ENCODE results near the gene COX6A1.

The COX6A1 gene
- total RNA-seq: 14.2 to 47.2 (median 26.2) reads per million in 9 experiments

GRCh38 chr12:120437735-120438494, at the start of gene COX6A1:
COX6A1 (plus strand) TSS chr12:120438113; CDS start chr12:120438127, 14 bp downstream.
- H3K4me1 Mint-ChIP-seq (ENCODE audit: low read depth in 2 of 2): peaks cover 17 to 18% of the 10 kb centered on the region in 2 donors
- H3K27ac Mint-ChIP-seq: peak within 1 kb of the TSS; percentile 69 to 95
- no peaks in the 10 kb centered on the region for H3K9me3 Mint-ChIP-seq
- ATAC-seq (replicated peaks) (peak; percentile 91), DNase-seq (peak; percentile 89 to 96 (median 94))
- H3K4me3 Mint-ChIP-seq: peak within 1 kb of the TSS; percentile 91 to 97
- peaks cover 40% of the 10 kb centered on the region for H3K36me3 Mint-ChIP-seq (ENCODE audit: insufficient read depth)
- H3K27me3 Mint-ChIP-seq: peaks cover 0 to 4% of the 10 kb centered on the region in 2 donors

- Mint-ChIP-seq H3K4me1 (ENCODE audit: low read depth in 2 of 2) (peaks cover 4 to 5% of the 10 kb centered on the region in 2 donors), H3K27me3 (peaks cover 56 to 74% of the 10 kb centered on the region in 2 donors)
Measured at GRCh38 chr12:120388691-120389481, 49.0 kb upstream of the COX6A1 start.

GRCh38 chr12:120390540-120391120, 47.3 kb upstream of the COX6A1 start:
- H3K9me3 Mint-ChIP-seq: no peaks in the 10 kb centered on the region
- H3K4me1 Mint-ChIP-seq (ENCODE audit: low read depth in 2 of 2): peaks cover 5 to 8% of the 10 kb centered on the region in 2 donors
- H3K27me3 Mint-ChIP-seq: peaks cover 62 to 80% of the 10 kb centered on the region in 2 donors
- H3K36me3 Mint-ChIP-seq (ENCODE audit: insufficient read depth): no peaks in the 10 kb centered on the region
- ATAC-seq (replicated peaks) (no peak), DNase-seq (no peak)
- H3K4me3 Mint-ChIP-seq: no peak overlapping the region
- H3K27ac Mint-ChIP-seq: no peak overlapping the region

More at GRCh38 chr12:120388691-120389481, 49.0 kb upstream of the COX6A1 start:
- Mint-ChIP-seq H3K9me3 (no peaks in the 10 kb centered on the region), H3K27ac (no peak overlapping the region), H3K4me3 (no peak overlapping the region), H3K36me3 (ENCODE audit: insufficient read depth) (no peaks in the 10 kb centered on the region)
- ATAC-seq (replicated peaks): no peak
- no peak for DNase-seq

GRCh38 chr12:120394483-120395367, 43.2 kb upstream of the COX6A1 start:
- peaks cover 48 to 75% of the 10 kb centered on the region in 2 donors for H3K27me3 Mint-ChIP-seq
- peaks cover 0 to 4% of the 10 kb centered on the region in 2 donors for H3K4me1 Mint-ChIP-seq (ENCODE audit: low read depth in 2 of 2)
- H3K36me3 Mint-ChIP-seq (ENCODE audit: insufficient read depth): no peaks in the 10 kb centered on the region
- H3K27ac Mint-ChIP-seq: no peak overlapping the region
- H3K9me3 Mint-ChIP-seq: no peaks in the 10 kb centered on the region
- DNase-seq (no peak), ATAC-seq (replicated peaks) (no peak)
- H3K4me3 Mint-ChIP-seq: no peak overlapping the region

- no peaks in the 10 kb centered on the region for H3K36me3 Mint-ChIP-seq (ENCODE audit: insufficient read depth)
- no peak for ATAC-seq (replicated peaks)
- no peak for DNase-seq
- H3K9me3 Mint-ChIP-seq: no peaks in the 10 kb centered on the region
- peaks cover 47 to 84% of the 10 kb centered on the region in 2 donors for H3K27me3 Mint-ChIP-seq
- H3K4me3 Mint-ChIP-seq: no peak overlapping the region
- H3K4me1 Mint-ChIP-seq (ENCODE audit: low read depth in 2 of 2): peaks cover 0 to 4% of the 10 kb centered on the region in 2 donors
- no peak overlapping the region for H3K27ac Mint-ChIP-seq
Measured at GRCh38 chr12:120397824-120398540, 39.9 kb upstream of the COX6A1 start.

GRCh38 chr12:120399531-120399930, 38.4 kb upstream of the COX6A1 start:
- H3K36me3 Mint-ChIP-seq (ENCODE audit: insufficient read depth): no peaks in the 10 kb centered on the region
- peaks cover 41 to 83% of the 10 kb centered on the region in 2 donors for H3K27me3 Mint-ChIP-seq
- H3K4me1 Mint-ChIP-seq (ENCODE audit: low read depth in 2 of 2): peaks cover 0 to 4% of the 10 kb centered on the region in 2 donors
- no peak for DNase-seq
- H3K27ac Mint-ChIP-seq: no peak overlapping the region
- ATAC-seq (replicated peaks): no peak
- no peak overlapping the region for H3K4me3 Mint-ChIP-seq
- no peaks in the 10 kb centered on the region for H3K9me3 Mint-ChIP-seq

GRCh38 chr12:120402217-120402616, 35.7 kb upstream of the COX6A1 start:
- no peaks in the 10 kb centered on the region for H3K4me1 Mint-ChIP-seq (ENCODE audit: low read depth in 2 of 2)
- peaks cover 22 to 58% of the 10 kb centered on the region in 2 donors for H3K27me3 Mint-ChIP-seq
- no peaks in the 10 kb centered on the region for H3K9me3 Mint-ChIP-seq
- no peaks in the 10 kb centered on the region for H3K36me3 Mint-ChIP-seq (ENCODE audit: insufficient read depth)
- H3K4me3 Mint-ChIP-seq: no peak overlapping the region
- ATAC-seq (replicated peaks): no peak
- no peak overlapping the region for H3K27ac Mint-ChIP-seq
- DNase-seq: no peak

GRCh38 chr12:120403869-120404268, 34.0 kb upstream of the COX6A1 start:
- no peak for DNase-seq
- no peak for ATAC-seq (replicated peaks)
- Mint-ChIP-seq H3K36me3 (ENCODE audit: insufficient read depth) (no peaks in the 10 kb centered on the region), H3K4me1 (ENCODE audit: low read depth in 2 of 2) (no peaks in the 10 kb centered on the region), H3K4me3 (no peak overlapping the region), H3K27ac (no peak overlapping the region), H3K9me3 (no peaks in the 10 kb centered on the region), H3K27me3 (peaks cover 15 to 45% of the 10 kb centered on the region in 2 donors)

- Mint-ChIP-seq H3K27ac (no peak overlapping the region), H3K27me3 (peaks cover 15 to 43% of the 10 kb centered on the region in 2 donors), H3K4me1 (ENCODE audit: low read depth in 2 of 2) (no peaks in the 10 kb centered on the region), H3K36me3 (ENCODE audit: insufficient read depth) (no peaks in the 10 kb centered on the region), H3K4me3 (no peak overlapping the region), H3K9me3 (no peaks in the 10 kb centered on the region)
- ATAC-seq (replicated peaks): no peak
- no peak for DNase-seq
Measured at GRCh38 chr12:120404271-120404670, 33.6 kb upstream of the COX6A1 start.

- ATAC-seq (replicated peaks) (no peak), DNase-seq (no peak)
- Mint-ChIP-seq H3K4me3 (no peak overlapping the region), H3K27ac (no peak overlapping the region), H3K27me3 (peaks cover 8 to 29% of the 10 kb centered on the region in 2 donors), H3K36me3 (ENCODE audit: insufficient read depth) (no peaks in the 10 kb centered on the region), H3K4me1 (ENCODE audit: low read depth in 2 of 2) (no peaks in the 10 kb centered on the region), H3K9me3 (no peaks in the 10 kb centered on the region)
Measured at GRCh38 chr12:120406069-120406468, 31.8 kb upstream of the COX6A1 start.

GRCh38 chr12:120406553-120406952, 31.4 kb upstream of the COX6A1 start:
- ATAC-seq (replicated peaks) (no peak), DNase-seq (no peak)
- H3K36me3 Mint-ChIP-seq (ENCODE audit: insufficient read depth): no peaks in the 10 kb centered on the region
- H3K27me3 Mint-ChIP-seq: peaks cover 8 to 28% of the 10 kb centered on the region in 2 donors
- H3K4me1 Mint-ChIP-seq (ENCODE audit: low read depth in 2 of 2): no peaks in the 10 kb centered on the region
- H3K9me3 Mint-ChIP-seq: no peaks in the 10 kb centered on the region
- no peak overlapping the region for H3K27ac Mint-ChIP-seq
- no peak overlapping the region for H3K4me3 Mint-ChIP-seq

- Mint-ChIP-seq H3K27ac (no peak overlapping the region), H3K36me3 (ENCODE audit: insufficient read depth) (no peaks in the 10 kb centered on the region), H3K4me1 (ENCODE audit: low read depth in 2 of 2) (no peaks in the 10 kb centered on the region), H3K27me3 (peaks cover 8 to 22% of the 10 kb centered on the region in 2 donors), H3K9me3 (no peaks in the 10 kb centered on the region), H3K4me3 (no peak overlapping the region)
- ATAC-seq (replicated peaks) (no peak), DNase-seq (no peak)
Measured at GRCh38 chr12:120408771-120409170, 29.1 kb upstream of the COX6A1 start.

Measured in effector memory CD8-positive, alpha-beta T cell (primary cell).